NB4 (cell line): Measurements from ENCODE around the gene ZNF407.

Experiments
- DNase-seq: peaks from one replicate; pipeline ENCODE4 v3.0.0; 2010; ENCODE audit warnings: low read depth
- H3K4me3 ChIP-seq: one replicate; pipeline ENCODE4 v1.5.1; 2011; ENCODE audit warnings: mild to moderate bottlenecking, low read depth, low read length, moderate library complexity
- MYC ChIP-seq: IDR thresholded peaks from 2 replicates; pipeline ENCODE4 v1.6.1; 2011; ENCODE audit warnings: low read depth, low read length
- POLR2A ChIP-seq: IDR thresholded peaks from 2 replicates; pipeline ENCODE4 v1.6.1; 2011; ENCODE audit warnings: mild to moderate bottlenecking; ENCODE audit not compliant: insufficient read length; ENCODE audit errors: extremely low read depth
- TF ChIP-seq, protein P1 (sequence below): IDR thresholded peaks from 2 replicates; pipeline ENCODE4 v1.6.1; 2011; ENCODE audit warnings: low read depth, low read length
- TF ChIP-seq, protein P2 (sequence below): IDR thresholded peaks from one replicate; pipeline ENCODE4 v1.5.1; 2012; ENCODE audit warnings: low read depth, low read length

The ZNF407 gene

DNA sequence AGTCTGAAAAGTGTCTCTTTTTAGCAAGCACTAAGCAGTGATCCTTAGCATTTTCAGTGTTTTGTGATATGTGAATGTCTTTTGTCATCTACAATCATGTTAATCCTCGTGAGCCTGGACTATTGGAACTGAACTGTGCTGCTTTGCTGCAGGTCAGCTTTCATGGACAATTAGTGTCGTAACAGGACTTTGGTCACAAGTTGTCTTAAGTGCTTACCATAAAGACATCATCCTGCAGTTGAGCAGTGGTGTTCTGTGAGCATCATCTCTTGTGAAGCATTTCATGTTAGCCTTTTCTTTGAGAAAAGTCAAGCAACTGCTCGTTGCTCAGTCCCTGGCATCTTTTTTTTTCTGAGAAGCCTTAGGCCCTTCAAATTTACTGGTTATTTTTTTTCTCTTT is 135.9 kb downstream of the ZNF407 start:
- no peak for DNase-seq
- TF ChIP-seq, protein P1, sequence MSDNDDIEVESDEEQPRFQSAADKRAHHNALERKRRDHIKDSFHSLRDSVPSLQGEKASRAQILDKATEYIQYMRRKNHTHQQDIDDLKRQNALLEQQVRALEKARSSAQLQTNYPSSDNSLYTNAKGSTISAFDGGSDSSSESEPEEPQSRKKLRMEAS, result no peak
- TF ChIP-seq, protein P2, sequence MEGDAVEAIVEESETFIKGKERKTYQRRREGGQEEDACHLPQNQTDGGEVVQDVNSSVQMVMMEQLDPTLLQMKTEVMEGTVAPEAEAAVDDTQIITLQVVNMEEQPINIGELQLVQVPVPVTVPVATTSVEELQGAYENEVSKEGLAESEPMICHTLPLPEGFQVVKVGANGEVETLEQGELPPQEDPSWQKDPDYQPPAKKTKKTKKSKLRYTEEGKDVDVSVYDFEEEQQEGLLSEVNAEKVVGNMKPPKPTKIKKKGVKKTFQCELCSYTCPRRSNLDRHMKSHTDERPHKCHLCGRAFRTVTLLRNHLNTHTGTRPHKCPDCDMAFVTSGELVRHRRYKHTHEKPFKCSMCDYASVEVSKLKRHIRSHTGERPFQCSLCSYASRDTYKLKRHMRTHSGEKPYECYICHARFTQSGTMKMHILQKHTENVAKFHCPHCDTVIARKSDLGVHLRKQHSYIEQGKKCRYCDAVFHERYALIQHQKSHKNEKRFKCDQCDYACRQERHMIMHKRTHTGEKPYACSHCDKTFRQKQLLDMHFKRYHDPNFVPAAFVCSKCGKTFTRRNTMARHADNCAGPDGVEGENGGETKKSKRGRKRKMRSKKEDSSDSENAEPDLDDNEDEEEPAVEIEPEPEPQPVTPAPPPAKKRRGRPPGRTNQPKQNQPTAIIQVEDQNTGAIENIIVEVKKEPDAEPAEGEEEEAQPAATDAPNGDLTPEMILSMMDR, result no peak
- TF ChIP-seq MYC, result no peak
- no peak for TF ChIP-seq POLR2A
- H3K4me3 ChIP-seq, result no peak overlapping the region

DNA sequence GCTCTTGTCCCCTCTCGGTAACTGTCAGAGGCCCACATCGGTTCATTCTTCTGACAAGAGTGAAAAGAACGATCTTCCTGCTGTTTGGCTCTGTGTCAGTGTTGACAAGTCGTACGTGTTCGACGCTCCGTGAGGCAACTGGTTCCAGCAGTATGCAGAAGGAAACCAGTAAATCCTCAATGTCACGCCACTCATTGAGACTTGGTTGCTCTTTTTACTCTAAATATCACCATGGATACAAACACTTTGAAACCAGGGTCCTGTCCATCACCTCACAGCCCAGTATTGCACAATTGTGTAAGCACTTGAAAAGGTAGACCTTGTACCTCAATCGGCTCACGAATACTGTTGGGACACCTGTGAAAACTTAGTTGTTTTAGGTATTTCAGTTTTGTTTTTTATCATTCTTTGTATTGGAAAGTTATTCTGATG is 136.4 kb downstream of the ZNF407 start:
- no peak overlapping the region for H3K4me3 ChIP-seq
- TF ChIP-seq, protein P2, result no peak
- TF ChIP-seq MYC (no peak), POLR2A (no peak)
- TF ChIP-seq, protein P1, result no peak
- no peak for DNase-seq

DNA sequence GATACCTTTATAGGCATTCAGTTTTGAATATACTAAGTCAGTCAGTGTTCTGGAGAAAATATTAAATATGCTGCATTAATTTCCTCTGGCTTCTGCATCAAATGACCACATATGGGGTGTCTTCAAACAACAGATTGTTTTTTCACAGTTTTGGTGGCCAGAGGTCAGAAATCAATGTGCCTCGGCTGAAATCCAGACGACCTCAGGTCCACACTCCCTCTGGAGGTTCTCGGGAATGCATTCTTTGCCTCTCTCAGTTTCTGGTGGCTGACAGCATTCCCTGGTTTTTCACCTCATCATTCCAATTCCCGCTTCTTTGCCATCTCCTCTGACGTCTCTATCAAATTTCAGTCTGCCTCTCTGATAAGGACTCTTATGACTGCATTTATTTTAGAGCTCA is 142.3 kb downstream of the ZNF407 start:
- TF ChIP-seq MYC, result no peak
- TF ChIP-seq POLR2A, result no peak
- TF ChIP-seq, protein P2, result no peak
- TF ChIP-seq, protein P1, result no peak
- no peak for DNase-seq
- H3K4me3 ChIP-seq, result no peak overlapping the region

DNA sequence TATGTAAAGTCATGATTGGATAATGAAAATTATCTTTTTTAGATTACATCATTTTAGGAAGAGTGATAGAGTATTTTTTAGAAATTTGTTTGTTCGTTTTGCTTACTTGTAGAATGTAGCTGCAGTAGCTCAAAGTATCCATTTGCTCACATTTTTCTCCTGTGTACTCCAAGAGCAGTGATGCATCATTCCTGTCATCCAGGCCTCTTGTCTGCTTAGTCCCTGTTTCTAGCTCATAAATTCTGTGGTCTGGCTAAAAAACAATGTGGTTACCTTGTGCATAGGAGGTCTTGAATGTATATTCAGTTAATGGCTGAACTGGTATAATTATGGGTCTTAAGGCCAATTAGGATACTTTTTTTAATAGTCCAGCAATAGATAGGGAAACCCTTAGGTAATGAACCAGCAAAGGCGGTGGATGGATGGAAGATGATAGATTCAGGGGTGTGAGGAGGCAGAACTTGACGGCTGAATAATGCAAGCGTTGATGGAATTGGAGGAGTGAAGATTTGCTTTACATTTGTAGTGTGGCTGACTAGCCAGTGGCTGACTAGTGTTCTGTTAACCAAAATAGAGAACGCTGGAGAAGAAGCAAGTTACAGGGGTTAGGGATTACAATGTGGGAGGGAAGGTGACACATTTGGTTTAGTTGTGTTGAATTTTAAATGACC is 145.0 kb downstream of the ZNF407 start:
- no peak overlapping the region for H3K4me3 ChIP-seq
- TF ChIP-seq MYC, result no peak
- TF ChIP-seq, protein P2, result no peak
- TF ChIP-seq POLR2A, result no peak
- TF ChIP-seq, protein P1, result no peak

DNA sequence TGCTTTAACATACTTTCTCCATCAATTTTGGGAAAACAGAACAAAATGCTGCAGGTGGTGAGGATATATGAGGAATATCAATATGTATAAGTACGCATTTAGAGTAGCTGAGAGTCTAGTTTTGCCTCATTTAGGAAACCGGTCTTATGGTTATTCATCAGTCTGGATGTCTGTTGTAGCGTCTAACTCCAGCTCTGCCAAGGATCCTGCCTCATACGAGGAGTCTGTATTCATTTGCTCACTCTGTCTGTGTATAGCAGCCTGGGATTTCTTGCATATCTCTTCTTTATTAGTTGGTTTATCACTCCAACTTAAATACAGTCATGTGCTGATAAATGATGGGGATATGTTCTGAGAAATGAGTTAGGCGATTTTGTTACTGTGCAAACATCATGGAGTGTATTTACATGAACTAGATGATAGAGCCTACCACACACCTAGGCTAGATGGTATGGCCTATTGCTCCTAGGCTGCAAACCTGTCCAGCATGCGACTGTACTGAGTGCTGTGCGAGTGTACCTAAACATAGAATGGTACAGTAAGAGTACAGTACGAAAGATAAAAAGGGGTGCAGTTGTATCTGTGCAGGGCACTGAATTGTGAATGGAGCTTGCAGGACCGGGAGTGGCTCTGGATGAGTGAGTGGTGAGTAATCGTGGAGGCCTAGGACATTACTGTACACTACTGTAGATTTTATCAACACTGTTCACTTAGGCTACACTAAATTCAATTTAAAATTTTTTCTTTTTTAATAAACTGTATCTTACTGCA is 148.1 kb downstream of the ZNF407 start:
- no peak overlapping the region for H3K4me3 ChIP-seq
- no peak for DNase-seq
- TF ChIP-seq, protein P1, result no peak

More for the DNA sequence above, 145.0 kb downstream of the ZNF407 start:
- DNase-seq, result no peak

DNA sequence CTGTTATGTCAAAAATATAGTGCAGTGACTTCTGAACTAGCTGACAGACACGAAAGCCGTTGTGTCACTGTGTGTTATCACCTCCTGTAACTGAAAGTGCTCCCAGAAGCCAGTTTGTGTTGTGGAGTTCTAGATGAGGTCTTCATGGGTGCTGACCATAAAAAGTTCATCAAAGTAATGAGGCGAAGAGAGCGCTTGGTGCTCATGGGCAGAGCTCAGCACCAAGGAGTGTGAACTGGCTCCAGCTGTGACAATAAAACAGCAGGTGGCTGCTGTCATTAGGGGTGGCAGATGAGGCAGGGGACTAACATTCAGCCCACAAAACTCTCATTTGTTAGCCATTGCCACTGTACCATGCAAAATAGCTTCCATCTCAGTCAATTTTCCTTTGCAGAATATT is 151.1 kb downstream of the ZNF407 start:
- DNase-seq, result no peak
- TF ChIP-seq POLR2A, result no peak
- no peak for TF ChIP-seq MYC
- TF ChIP-seq, protein P2, result no peak
- TF ChIP-seq, protein P1, result no peak

More for the DNA sequence above, 151.1 kb downstream of the ZNF407 start:
- H3K4me3 ChIP-seq, result no peak overlapping the region
